HG02870 (cell line): ENCODE measurements around the gene CST9L.

Source experiments
- ATAC-seq: cut with Tn5 transposase; IDR thresholded peaks from one replicate; pipeline ENCODE4 v1.9.1; 2021; ENCODE audit warnings: mild to moderate bottlenecking, moderate library complexity; ENCODE audit not compliant: unreplicated experiment

Gene CST9L, protein sequence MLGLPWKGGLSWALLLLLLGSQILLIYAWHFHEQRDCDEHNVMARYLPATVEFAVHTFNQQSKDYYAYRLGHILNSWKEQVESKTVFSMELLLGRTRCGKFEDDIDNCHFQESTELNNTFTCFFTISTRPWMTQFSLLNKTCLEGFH

DNA sequence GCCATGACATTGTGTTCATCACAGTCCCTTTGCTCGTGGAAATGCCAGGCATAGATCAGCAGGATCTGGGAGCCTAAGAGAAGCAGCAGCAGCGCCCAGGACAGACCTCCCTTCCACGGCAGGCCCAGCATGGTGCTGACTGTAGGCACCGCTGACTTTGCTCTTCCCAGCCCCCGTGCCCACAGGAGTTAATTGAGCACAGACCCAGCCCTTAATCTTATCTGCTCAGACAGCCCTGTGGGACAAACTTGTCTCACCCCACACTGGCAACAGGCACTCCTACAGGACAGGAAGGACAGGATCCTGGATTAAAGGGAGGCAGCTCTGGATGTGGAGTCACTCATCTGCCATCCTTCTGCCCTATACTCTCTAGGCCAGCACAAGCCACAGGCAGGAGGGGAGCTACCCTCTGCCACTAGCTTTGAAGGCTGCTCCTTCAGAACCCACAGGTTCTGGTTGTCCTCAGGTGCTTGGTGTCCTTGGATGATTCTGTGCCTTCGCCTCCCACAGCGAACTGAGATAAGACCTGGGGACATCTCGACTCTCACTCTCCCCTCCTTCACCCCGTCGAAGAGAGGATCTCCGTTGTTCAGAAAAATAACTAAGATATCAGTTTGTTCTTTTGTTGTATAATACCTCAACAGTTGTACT, at the start of gene CST9L:
Gene CST9L, minus strand, starts transcription at position 165 of the 651 bp plus-strand sequence. Its CDS starts 34 bp downstream, at position 131.
- ATAC-seq = no peak

GRCh38 chr20:23614163-23614562, 45.9 kb upstream of the CST9L start:
- ATAC-seq = no peak

GRCh38 chr20:23613676-23614075, 45.4 kb upstream of the CST9L start:
- no peak for ATAC-seq

GRCh38 chr20:23612396-23612795, 44.1 kb upstream of the CST9L start:
- ATAC-seq = no peak

DNA sequence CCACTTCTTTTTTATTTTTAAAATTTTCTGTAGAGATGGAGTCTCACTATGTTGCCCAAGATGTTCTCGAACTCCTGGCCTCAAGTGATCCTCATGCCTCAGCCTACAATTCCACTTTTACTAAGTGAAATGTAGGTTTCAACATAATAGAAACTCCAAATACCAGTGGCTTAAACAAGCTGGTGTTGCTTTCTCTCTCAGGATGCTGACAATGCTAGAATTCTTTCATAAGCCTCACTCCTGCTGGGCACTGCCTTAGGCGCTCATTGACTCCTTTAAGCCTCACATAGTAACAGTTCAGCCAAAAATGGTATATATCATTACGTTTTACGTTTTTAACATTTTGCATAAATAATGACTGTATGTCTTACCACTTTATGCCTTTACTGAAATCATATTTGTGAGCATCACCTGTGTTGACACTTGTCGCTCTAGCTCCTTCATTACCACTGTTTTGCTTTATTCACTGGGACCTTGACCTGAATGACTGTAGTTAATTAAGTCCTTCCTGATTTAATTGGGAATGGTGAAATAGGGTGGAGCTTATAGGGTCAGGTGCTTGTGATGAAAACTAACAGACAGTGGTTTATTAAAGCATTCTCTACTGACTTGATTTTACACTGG, 41.3 kb upstream of the CST9L start:
- no peak for ATAC-seq

GRCh38 chr20:23608251-23608846, 40.1 kb upstream of the CST9L start:
- ATAC-seq = no peak

GRCh38 chr20:23607497-23608245, 39.4 kb upstream of the CST9L start:
- no peak for ATAC-seq

DNA sequence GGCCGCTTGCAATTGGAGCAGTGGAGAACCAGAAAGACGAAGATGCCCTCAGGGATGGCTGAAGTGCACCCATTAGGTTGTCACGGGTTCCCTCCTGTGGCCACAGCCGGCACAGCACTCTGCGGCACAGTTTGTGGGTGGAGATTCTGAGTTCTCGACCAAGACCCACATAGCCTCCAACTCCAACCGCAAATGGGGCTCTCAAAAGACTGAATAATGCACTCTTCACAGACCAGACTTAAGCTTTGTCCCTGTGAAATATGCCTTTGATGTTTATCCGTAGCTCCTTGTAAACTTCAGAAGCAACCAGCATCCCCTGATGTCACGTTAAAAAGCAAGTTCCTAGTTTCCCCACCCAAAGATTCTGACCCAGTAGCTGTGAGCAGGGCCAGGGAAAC, 38.4 kb upstream of the CST9L start:
- peak; percentile 97 for ATAC-seq

DNA sequence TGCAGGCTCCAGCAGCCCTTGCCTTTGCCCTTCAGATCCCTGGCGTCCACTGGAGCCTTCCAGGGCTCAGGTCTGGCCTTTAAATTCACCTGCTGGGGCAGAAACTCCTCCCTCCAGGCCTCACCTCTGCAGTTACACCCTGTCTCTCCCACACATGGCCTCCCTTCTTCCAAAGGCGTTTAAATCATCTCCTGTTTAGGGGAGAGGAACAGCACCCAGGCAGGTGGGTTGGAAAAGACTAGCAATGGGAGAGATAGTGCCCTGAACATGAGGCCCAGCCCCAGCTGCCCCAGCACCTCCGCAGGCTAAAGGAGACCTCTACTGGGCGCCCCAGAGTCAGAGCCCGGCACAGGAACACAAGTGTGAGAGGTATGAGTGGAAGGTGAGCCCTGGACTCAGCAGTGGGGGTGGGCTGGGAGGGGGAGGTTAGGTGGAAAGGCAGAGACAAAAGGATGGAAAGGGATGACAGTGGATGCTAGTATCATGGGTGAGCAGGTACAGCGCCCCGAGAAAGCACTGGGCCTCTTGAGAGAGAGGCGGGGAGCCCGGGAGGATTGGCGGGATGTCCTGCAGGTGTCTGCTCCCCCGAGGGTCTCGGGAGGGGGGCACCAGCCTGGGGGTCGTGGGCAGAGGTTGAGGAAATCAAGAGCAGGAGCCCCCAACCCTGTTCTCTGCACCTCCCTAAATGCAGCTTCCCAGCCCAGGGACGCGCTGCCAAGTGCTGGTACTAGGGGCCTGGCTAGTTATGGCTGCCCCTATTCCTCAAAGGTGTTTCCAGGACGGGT, 37.8 kb upstream of the CST9L start, which contains the start of gene CST9:
Gene CST9, minus strand, starts transcription at position 51 of the 785 bp plus-strand sequence. CDS start 53 bp downstream, outside the sequence.
- no peak for ATAC-seq

DNA sequence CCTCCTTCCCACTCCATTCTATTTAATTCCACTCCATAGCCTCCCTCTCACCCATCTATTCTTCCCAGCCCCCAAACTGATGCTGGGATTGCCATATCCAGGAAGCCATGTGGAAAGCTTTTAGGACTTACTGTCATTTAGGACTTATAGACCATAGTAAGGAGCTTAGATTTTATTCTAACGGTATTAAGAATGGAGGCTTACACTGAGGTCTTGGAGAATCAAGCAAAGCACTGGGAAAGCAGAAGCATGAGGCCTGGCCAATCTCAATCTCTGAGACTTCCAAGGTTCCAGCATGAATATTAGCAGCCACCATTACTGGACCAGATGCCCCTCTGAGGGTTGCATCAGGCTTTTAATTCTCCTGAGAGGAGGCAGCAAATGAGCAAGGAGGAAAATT, 36.0 kb upstream of the CST9L start:
- no peak for ATAC-seq

DNA sequence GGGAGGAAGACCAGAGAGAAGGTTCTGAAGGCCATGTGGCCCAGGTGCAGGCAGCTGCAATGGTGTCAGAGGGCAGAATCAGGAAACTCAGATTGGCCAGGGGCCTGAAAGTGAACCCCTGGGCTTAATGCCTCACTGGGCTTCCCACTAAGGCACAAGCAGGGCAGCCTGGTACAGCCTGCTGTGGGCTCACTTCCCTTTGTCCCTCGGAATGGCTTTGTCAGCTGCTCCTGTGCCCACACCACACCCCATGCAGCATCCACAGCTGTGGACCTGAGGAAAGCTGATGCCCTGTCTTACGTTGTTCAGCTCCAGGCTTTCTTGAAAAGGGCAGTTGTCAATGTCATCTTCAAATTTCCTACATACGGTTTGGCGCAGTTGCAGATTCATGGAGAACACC, 35.0 kb upstream of the CST9L start:
- ATAC-seq = no peak

GRCh38 chr20:23602699-23603098, 34.4 kb upstream of the CST9L start:
- ATAC-seq = no peak

DNA sequence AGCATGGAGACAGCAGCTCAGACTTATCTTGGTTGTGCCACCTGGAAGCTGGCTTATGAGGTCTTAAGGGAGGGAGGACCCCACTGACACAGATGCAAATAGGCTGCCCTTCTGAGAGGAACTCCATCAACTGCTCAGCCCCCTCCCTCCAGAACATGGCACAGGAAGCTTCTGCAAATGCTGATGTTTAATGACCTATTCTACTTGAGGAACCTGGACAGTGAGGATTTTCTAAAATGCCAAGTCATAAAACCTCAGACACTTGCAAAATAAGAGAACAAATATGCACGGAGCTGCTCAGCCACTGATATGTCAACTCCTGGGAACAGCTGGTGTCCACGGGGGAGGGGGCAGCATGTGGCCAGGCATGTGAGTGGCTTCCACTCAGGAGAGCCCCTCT, 34.0 kb upstream of the CST9L start:
- no peak for ATAC-seq

DNA sequence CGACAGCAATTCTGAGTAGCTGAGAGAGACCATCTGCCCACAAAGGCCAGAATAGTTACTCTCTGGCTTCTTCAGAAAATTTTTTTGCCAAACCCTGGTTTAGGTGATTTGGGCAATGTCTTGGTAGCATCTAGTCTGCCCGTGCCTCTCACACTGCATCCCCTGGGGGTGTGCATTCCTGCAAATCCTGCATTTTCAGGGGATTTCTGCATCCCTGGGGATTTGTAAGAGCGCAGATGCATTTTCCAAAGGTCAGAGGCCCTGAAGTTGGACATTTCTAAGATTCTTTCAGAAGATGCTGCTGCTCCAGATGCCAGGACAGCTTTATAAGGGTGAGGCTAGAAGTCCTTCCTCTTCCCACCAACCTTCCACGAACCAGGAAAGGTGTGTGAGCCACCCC, 33.4 kb upstream of the CST9L start:
- no peak for ATAC-seq

GRCh38 chr20:23598481-23598880, 30.2 kb upstream of the CST9L start:
- no peak for ATAC-seq

DNA sequence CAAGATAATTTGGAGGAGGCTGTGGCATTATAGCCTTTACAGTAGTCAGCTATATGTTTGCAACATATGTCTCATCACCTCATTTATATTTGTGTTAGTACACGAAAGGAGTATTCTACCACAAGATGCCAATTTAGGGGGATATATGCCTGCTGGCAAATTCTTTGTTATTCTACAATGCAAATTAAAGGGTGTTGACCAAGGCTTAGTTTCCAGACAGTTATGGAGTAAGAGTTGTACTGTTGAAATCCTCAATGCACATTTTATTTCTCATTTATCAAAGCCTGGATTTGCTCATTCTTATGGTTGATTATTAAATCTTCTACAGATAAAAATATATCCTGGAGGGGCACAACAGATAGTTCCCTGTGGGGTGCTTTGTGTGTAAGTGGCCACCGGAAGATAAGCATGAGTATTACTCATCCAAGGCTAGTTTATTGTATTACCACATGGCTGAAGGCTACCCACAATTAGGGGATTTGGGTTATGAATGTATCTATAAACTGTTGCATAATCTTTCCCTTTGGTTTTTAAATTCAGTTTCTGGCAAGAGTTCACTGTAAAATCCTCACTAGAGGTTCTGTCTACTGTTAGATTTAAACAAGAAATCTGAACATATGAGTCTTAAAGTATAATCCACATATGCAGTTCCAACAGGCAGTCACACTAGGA, 28.4 kb upstream of the CST9L start:
- no peak for ATAC-seq

DNA sequence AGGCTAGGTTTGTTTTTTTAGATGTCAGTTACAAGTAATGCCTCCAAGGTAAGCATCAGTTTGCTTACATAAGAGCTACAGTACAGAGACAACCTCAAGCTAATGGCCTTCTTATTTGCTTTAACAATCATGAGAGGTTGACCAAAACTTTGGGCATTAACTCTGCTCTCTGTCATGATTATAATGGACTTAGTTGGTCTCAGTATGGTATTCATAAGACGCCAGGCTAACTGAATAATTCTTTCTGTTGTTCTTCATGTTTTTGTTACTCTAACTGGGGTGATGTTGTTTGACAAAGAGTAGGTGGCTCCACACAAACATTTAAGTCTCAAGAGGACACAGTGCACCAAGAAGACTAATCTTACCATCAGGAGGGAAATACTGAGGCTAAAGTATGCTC, 27.7 kb upstream of the CST9L start:
- ATAC-seq = no peak

- ATAC-seq = no peak
These were observed 20.4 kb upstream of the CST9L start for GRCh38 chr20:23588434-23589403.

- ATAC-seq = no peak
These were observed 19.3 kb upstream of the CST9L start for GRCh38 chr20:23587631-23588030.
